Measurements from ENCODE around the gene GPR107.

DNA sequence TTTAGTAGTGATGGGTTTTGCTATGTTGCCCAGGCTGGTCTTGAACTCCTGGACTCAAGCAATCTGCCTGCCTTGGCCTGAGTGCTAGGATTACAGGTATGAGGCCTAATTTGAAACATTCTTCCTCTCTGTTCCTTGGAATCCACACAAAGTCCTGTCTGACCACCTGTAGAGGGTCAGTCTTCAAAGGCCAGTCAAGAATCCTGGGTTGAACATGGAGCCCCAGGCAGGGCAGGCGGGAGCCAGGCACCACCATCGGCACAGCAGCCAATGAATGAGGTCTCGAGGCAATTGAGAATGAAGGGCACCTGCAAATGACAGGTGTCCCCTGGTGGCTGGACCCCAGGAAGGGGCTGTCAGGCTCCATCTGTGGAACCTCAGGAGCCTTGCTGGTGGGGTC is 101.1 kb downstream of the GPR107 start:
- TF ChIP-seq, protein P1, sequence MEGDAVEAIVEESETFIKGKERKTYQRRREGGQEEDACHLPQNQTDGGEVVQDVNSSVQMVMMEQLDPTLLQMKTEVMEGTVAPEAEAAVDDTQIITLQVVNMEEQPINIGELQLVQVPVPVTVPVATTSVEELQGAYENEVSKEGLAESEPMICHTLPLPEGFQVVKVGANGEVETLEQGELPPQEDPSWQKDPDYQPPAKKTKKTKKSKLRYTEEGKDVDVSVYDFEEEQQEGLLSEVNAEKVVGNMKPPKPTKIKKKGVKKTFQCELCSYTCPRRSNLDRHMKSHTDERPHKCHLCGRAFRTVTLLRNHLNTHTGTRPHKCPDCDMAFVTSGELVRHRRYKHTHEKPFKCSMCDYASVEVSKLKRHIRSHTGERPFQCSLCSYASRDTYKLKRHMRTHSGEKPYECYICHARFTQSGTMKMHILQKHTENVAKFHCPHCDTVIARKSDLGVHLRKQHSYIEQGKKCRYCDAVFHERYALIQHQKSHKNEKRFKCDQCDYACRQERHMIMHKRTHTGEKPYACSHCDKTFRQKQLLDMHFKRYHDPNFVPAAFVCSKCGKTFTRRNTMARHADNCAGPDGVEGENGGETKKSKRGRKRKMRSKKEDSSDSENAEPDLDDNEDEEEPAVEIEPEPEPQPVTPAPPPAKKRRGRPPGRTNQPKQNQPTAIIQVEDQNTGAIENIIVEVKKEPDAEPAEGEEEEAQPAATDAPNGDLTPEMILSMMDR (IDR thresholded peaks at IDR 0.05): no peak
- no peak for TF ChIP-seq POLR2A (IDR thresholded peaks at IDR 0.05)

Data from lower leg skin (tissue), 3 donors.